ENCODE results near the gene LAMP2.
"Not testable (repeated sequence)": the region's sequence is repeated elsewhere in the genome, so short reads cannot be mapped to it uniquely, and the experiment has no call there.

LAMP2 gene

DNA sequence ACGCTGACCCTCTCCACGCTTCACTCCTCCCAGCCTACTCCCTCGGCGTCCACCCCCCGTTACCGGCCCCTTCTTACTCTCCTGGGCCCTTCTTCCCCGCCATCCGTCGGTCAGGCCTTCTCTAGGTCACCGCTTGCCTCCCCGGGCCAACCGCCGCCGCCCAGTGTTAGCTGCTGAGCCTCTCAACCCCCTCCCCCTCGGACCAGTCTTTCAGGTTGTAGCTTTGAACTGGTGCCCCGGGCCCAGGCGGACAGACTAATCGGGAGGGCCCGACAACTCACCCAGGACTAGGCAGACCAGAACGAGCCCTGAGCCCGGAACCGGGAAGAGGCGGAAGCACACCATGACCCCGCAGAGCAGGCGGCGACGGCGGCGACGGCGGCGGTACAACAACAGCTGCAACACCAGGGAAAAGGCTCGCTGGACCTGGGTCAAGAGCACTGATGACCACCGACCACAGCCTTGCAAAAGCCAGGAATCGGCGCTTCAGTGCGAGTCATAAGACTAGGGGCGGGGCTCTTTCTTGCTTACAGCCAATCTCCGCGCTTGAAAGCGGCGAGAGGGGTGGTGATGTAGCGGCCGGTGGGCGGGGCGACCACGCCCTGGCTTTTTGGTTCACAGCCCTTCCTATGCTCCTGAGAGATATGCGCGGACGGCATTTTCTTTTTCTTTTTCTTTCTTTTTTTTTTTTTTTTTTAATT, at the start of gene LAMP2:
Gene LAMP2, minus strand, starts transcription at position 472 of the 701 bp plus-strand sequence. Its CDS starts 127 bp downstream, at position 345.
- peak; percentile 52 to 68 (median 63) for DNase-seq (ENCODE audit: low read depth in 3 of 3)

DNA sequence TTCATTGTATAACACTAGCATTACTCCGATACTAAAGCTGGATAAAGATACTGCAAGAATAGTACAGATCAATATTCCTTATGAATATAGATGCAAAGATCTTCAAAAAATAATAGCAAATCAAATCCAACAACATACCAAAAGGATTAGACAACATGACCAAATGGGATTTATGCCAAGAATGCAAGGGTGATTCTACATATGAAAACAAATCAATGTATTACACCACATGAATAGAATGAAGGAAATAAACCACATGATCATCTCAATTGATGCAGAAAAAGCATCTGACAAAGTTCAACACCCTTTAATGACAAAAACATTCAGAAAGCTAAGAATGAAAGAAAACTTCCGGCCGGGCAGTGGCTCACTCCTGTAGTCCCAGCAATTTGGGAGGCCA, 48.8 kb upstream of the LAMP2 start:
- no peak for DNase-seq (ENCODE audit: low read depth in 3 of 3)

DNA sequence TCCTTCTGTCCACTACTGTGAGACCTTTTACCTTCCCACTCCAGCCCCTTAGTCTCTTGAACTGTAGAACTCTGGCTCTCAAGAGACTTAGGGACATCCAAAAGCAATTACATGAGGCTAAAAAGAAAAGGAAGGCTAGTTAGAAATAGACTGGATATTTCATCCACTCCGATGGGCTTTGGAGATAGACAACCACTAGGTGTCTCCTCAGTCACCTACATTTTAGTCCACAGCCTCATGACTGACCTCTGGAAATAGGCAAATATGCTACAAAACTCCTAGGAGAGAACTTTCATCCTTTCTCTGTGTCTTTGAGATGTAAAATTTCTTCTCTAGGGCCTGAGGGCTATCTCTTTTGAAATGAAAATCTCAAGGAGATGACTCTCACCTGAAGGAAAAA, 45.1 kb upstream of the LAMP2 start:
- no peak for DNase-seq (ENCODE audit: low read depth in 3 of 3)

- no peak for DNase-seq (ENCODE audit: low read depth in 3 of 3)
Observed at GRCh38 chrX:120512627-120513026, 43.5 kb upstream of the LAMP2 start.

- no peak for DNase-seq (ENCODE audit: low read depth in 3 of 3)
Observed at GRCh38 chrX:120512222-120512621, 43.1 kb upstream of the LAMP2 start.

DNA sequence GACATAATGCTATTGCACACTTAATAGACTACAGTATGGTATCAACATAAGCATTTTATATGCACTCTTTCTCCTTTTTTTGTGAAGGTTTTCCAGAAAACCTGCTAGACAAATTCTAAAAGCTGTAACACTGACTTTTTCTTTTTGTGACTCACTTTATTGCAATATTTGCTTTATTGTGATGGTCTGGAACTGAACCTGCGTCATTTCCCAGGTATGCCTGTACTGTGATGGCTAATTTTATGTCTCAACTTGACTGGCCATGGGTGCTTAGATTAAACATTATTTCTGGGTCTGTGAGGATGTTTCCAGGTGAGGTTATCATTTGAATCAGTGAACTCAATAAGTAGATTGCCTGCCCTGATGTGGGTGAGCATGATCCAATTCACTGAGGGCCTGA, 35.5 kb upstream of the LAMP2 start:
- DNase-seq (ENCODE audit: low read depth in 3 of 3) = no peak

- DNase-seq (ENCODE audit: low read depth in 3 of 3) = no peak
Observed at GRCh38 chrX:120499301-120500072, 30.4 kb upstream of the LAMP2 start.

- DNase-seq (ENCODE audit: low read depth in 3 of 3) = not testable (repeated sequence)
Observed at GRCh38 chrX:120490119-120490518, 21.0 kb upstream of the LAMP2 start.

DNA sequence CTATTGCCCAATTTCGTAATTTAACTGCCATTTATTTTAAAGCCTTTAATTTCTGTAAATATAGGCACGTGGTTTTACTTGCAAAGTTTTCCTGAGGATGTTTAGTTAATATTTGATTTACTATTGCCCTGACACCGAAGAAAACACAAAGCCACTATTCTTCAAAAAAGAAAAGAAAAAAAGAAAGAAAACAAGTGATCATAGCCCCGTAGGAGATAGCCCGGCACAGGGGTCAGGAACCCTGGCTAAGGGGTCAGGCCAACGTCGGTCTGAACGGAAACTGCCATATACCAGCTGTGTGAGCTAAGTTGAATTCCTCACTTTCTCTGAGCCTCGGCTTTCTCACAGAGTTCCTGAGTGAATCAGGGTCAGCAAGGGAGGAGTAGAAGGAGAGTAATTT, 17.7 kb upstream of the LAMP2 start:
- DNase-seq (ENCODE audit: low read depth in 3 of 3) = no peak

- peak; percentile 6 to 33 (median 27) for DNase-seq (ENCODE audit: low read depth in 3 of 3)
Observed at GRCh38 chrX:120485638-120486520, 16.8 kb upstream of the LAMP2 start.

- no peak for DNase-seq (ENCODE audit: low read depth in 3 of 3)
Observed at GRCh38 chrX:120485315-120485637, 16.2 kb upstream of the LAMP2 start.

- DNase-seq (ENCODE audit: low read depth in 3 of 3) = no peak
Observed at GRCh38 chrX:120477453-120477852, 8.4 kb upstream of the LAMP2 start.

DNA sequence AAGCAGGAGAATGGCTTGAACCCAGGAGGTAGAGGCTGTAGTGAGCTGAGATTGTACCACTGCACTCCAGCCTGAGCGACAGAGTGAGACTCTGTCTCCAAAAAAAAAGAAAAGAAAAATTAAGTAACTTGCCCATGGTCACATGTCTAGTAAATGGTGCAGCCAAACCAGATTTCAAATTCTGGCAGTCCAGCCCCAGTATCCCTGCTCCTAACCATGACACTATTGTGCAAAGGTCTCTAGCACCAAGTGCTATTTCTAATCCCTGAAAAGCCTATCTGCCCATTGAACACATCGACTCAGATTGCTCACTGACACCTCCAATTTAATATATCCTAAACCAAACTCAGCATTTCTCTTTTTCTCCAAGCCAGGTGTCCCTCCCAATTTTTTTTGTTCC, 7.6 kb upstream of the LAMP2 start:
- no peak for DNase-seq (ENCODE audit: low read depth in 3 of 3)

DNA sequence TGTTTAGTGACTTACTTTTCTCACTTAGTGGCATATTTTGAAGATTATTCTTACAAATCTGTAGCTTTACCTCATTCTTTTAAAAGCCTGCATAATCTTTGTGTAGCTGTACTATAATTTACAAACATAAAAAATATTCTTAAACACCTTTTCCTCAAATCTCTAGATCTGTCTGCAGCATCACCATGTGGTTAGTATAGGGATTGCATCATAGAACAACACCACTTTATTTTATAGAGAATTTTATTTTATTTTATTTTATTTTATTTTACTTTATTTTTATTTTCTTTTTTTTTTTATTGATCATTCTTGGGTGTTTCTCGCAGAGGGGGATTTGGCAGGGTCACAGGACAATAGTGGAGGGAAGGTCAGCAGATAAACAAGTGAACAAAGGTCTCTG, 6.4 kb upstream of the LAMP2 start:
- DNase-seq (ENCODE audit: low read depth in 3 of 3) = not testable (repeated sequence)

DNA sequence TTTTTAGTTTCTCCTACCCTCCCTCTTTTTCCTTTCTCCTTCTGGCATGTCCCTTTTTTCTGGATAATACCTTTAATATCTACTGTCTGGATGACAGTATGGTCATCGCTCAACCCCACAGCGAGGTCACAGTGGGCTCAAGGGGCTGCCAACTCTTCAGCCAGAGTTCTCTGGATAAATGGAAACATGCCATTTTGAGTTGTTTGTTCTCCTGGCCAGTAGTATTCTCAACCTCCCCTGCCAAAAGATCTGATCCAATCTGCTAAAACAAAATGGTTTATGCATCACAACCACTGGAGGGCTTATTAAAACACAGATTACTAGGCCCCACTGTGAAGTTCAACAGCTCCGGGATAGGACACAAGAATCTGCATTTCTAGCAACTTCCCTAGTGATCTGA, 5.0 kb upstream of the LAMP2 start:
- DNase-seq (ENCODE audit: low read depth in 3 of 3) = no peak

DNA sequence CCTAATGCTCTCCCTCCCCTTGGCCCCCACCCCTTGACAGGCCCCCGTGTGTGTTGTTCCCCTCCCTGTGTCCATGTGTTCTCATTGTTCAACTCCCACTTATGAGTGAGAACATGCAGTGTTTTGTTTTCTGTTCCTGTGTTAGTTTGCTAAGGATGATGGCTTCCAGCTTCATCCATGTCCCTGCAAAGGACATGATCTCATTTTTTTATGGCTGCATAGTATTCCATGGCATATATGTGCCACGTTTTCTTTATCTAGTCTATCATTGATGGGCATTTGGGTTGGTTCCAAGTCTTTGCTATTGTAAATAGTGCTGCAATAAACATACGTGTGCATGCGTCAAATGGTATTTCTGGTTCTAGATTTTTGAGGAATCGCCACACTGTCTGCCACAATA, 561 bp upstream of the LAMP2 start:
- DNase-seq (ENCODE audit: low read depth in 3 of 3) = not testable (repeated sequence)

GRCh38 chrX:120468479-120468824, 644 bp downstream of the LAMP2 start:
- no peak for DNase-seq (ENCODE audit: low read depth in 3 of 3)

GRCh38 chrX:120468071-120468470, 1.0 kb downstream of the LAMP2 start:
- DNase-seq (ENCODE audit: low read depth in 3 of 3) = no peak

DNA sequence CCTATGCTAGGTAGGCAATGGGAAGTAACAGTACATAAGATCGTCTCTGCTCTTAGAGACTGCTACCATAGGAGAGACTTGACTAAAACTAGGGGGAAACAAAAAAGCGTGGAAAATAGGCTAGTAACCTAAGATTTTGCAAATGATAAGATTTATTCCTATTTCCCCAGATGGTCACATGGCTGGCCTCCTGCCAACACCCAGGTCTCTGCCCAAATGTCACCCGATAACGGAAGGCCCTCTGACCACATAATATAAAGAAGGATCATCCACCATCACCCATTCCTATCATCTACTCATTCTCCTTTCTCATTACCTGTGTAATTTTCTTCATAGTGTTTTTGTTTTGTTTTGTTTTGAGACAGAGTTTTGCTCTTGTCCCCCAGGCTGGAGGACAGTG, 4.7 kb downstream of the LAMP2 start:
- DNase-seq (ENCODE audit: low read depth in 3 of 3) = no peak

GRCh38 chrX:120463241-120463640, 5.9 kb downstream of the LAMP2 start:
- DNase-seq (ENCODE audit: low read depth in 3 of 3) = no peak

DNA sequence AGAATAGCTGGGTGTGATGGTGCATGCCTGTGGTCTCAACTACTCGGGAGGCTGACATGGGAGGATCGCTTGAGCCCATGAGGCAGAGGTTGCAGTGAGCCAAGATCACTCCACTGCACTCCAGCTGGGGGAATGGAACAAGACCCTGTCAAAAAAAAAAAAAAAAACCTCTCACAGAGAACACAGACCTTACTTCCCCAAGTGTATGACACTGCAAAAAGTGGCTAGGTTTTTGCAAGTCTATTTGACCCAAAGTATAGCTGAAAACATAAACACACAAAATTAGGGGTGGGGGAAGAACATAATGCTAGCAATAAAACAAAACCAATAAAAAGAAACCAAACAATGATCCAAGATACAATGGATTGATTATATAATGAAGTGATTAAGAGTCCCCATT, 6.7 kb downstream of the LAMP2 start:
- no peak for DNase-seq (ENCODE audit: low read depth in 3 of 3)

GRCh38 chrX:120459309-120459708, 9.8 kb downstream of the LAMP2 start:
- DNase-seq (ENCODE audit: low read depth in 3 of 3) = no peak

DNA sequence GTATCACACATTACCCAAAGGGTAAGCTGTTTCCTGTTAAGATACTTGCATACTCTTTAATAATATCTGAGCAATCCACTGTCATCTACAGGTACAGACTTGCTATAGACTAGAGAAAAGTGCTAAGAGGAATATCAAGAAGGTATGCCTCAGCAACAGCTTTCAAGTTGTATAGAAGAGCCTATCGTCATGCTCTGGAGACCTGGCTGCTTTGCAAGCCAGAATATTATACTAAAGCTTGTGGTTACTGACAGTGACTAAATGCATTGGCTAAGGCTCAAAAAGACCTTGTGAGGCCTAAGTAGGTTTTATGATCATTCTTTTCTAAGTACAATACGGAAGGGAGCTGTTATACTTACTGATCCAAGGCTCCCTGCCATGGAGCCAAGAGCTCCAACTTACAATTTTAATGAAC, 11.3 kb downstream of the LAMP2 start:
- no peak for DNase-seq (ENCODE audit: low read depth in 3 of 3)
